Activated CD4-positive, alpha-beta T cell treated with anti-CD3 and anti-CD28 coated beads for 36 hours (primary cell): ENCODE measurements around the gene RAB14. TPM values are rescaled to one million over a fixed set of nuclear protein-coding genes. Genes with fewer than 3 reads are reported as not detected.

Experiments used
- ATAC-seq: fragments of 200-7000 bp; cut with Tn5 transposase; one replicate; pipeline ENCODE4 v1.10.0; 2021; ENCODE audit warnings: mild to moderate bottlenecking, moderate library complexity
- CTCF ChIA-PET: fragments of 350-600 bp; sonication (Branson Sonifier 250); formaldehyde crosslinking; loops from one replicate; lab custom pipeline; 2021; ENCODE audit warnings: antibody characterized with exemption; lab: Charles Lee
- POLR2A ChIA-PET: fragments of 350-600 bp; sonication (Branson Sonifier 250); formaldehyde crosslinking; loops from one replicate; lab custom pipeline; 2021; ENCODE audit warnings: antibody characterized with exemption, inconsistent platforms; lab: Charles Lee
- DNase-seq: peaks from one replicate; pipeline ENCODE4 v3.0.0-alpha.2; 2020
- H3K27ac Mint-ChIP-seq: one replicate; pipeline ENCODE4 v1.8.0; 2021; ENCODE audit warnings: mixed read lengths
- H3K27me3 Mint-ChIP-seq: one replicate; pipeline ENCODE4 v1.8.0; 2021; ENCODE audit warnings: mixed read lengths
- H3K36me3 Mint-ChIP-seq: one replicate; pipeline ENCODE4 v1.8.0; 2021; ENCODE audit warnings: low read depth, mixed read lengths
- H3K4me1 Mint-ChIP-seq: one replicate; pipeline ENCODE4 v1.8.0; 2021; ENCODE audit warnings: mixed read lengths
- H3K4me3 Mint-ChIP-seq: one replicate; pipeline ENCODE4 v1.8.0; 2021; ENCODE audit warnings: mild to moderate bottlenecking, moderate library complexity, mixed read lengths
- H3K9me3 Mint-ChIP-seq: one replicate; pipeline ENCODE4 v1.8.0; 2021; ENCODE audit warnings: low read depth, mixed read lengths
- intact Hi-C, 2 experiments: fragments of 100-400 bp; cut with DNase I in 1 of 2; cut with micrococcal nuclease in 1 of 2; formaldehyde crosslinking; loops; one replicate each; pipeline versions ENCODE4 v1.14.2 to v1.15.1; 2022 to 2024; cut with DNase I, micrococcal nuclease
- total RNA-seq, 2 experiments: library from RNA; stranded (reverse); gene quantifications; one replicate each; pipeline ENCODE4 v1.2.3, GENCODE V29; 2021

Gene RAB14
- total RNA-seq, 2 experiments from 2014 or later, result 52.3 to 54.7 TPM

DNA sequence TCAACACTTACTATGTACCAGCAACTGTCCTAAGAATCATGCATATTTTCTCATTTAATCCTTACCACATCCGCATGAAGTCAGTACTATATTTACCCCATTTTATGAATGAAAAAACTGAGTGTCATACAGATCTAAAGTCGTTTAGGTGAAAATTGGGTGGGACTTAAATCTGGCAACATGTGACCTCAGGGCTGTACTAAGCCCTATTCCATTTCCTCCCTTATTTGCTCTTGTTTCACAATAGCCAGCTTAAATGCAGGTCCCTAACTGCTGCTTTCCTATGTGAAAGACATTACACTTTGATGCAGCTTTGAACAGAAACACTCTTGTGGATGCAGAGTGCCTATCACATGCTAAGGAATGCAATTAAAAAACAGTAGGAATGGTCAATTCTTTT is 2.5 kb upstream of the RAB14 start:
- intact Hi-C loops, result loop anchor here (5.0 kb wide), 2 partner anchors 82 to 412 kb away; partner anchors contain the start of gene FBXW2 (in 1 of the 2)
- no peaks in the 10 kb centered on the region for H3K27me3 Mint-ChIP-seq
- H3K27ac Mint-ChIP-seq, result no peak overlapping the region
- no peak overlapping the region for H3K4me3 Mint-ChIP-seq
- no peaks in the 10 kb centered on the region for H3K36me3 Mint-ChIP-seq
- ATAC-seq, result no peak
- H3K4me1 Mint-ChIP-seq, result peaks cover 32% of the 10 kb centered on the region
- DNase-seq, result no peak
- CTCF ChIA-PET, result interaction anchor here (1.8 kb wide), 1 partner anchor 9 kb away, joined by 6 read pairs; no protein-coding TSS in a partner anchor
- H3K9me3 Mint-ChIP-seq, result no peaks in the 10 kb centered on the region
- POLR2A ChIA-PET, result no interaction called here

DNA sequence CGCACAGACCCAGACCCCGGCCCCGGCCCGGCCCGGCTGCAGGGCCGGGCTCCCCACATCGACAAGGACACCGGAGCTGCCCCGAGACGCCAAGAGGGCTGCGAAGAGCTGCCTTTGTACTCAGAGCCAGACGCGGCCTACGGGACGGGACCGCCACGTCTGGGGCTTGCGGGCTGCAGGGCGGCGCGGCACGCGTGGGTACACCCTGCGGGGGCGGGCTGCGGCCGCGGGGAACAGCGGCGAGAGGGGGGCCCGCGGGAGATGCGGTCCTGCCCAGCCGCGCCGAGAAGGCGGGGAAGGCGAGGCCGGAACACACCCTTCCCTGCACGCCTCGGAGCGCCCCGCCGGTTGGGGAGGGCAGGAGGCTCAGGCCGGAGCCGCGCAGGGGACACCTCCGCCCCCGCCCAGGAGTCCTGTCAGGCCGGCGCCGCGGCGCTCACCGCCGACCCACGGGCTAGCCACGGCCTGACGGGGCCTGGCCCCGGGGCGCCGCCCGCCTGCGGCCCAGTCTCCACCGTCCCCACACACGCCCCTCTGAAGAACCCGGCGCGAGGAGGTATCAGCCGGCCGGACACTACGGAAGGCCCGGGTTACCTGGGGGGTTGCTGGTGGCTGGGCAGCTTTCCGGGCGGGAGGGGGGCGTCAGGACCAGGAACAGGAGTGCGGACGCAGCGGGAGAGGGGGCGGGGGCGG is 478 bp downstream of the RAB14 start:
- peak; percentile 9 for ATAC-seq
- H3K4me1 Mint-ChIP-seq, result peaks cover 40% of the 10 kb centered on the region
- ChIA-PET CTCF (interaction anchor here (0.6 to 5.0 kb wide), 6 partner anchors 12 to 246 kb away, joined by 3 to 41 read pairs (median 3); no protein-coding TSS in a partner anchor), POLR2A (interaction anchor here (0.6 to 1.0 kb wide), 3 partner anchors 12 to 427 kb away, joined by 3 to 5 read pairs (median 4); no protein-coding TSS in a partner anchor)
- intact Hi-C loops, result loop anchor here (1.0 to 5.0 kb wide), 8 partner anchors 8 to 621 kb away; partner anchors contain the start of genes CNTRL (in 2 of the 2), CDK5RAP2 (in 1 of the 2), FBXW2 (in 1 of the 2) and PSMD5 (in 1 of the 2)
- H3K4me3 Mint-ChIP-seq, result peak overlapping the region; percentile 93
- peak overlapping the region; percentile 93 for H3K27ac Mint-ChIP-seq
- no peaks in the 10 kb centered on the region for H3K27me3 Mint-ChIP-seq
- peak; percentile 59 for DNase-seq
- peaks cover 2% of the 10 kb centered on the region for H3K36me3 Mint-ChIP-seq
- no peaks in the 10 kb centered on the region for H3K9me3 Mint-ChIP-seq

DNA sequence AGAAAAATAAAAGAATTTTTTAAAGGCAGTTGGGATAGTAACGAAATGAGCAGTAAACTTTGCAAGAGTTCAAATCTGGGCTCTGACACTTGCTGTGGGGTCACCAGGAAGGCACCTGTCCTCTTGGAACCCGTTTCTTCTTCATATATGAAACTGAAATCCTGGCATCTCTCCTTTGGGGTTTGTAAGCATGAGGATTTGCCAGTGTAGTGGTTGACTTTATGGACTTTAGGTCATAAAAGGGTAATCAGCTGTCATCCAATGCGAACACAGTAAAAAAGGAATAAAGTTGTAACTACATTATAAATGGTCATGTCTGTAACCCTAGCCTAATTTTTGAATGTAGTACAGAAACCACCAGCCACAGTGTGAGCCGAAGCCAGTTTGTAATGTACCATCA is 1.3 kb downstream of the RAB14 start:
- ATAC-seq, result no peak
- Mint-ChIP-seq H3K4me1 (peaks cover 49% of the 10 kb centered on the region), H3K36me3 (peaks cover 2% of the 10 kb centered on the region), H3K27ac (peak overlapping the region; percentile 85), H3K9me3 (no peaks in the 10 kb centered on the region), H3K4me3 (peak overlapping the region; percentile 93), H3K27me3 (no peaks in the 10 kb centered on the region)
- ChIA-PET CTCF (interaction anchor here (1.2 to 5.0 kb wide), 5 partner anchors 12 to 120 kb away, joined by 3 to 41 read pairs (median 12); no protein-coding TSS in a partner anchor), POLR2A (no interaction called here)
- no peak for DNase-seq
- intact Hi-C loops, result loop anchor here (2.0 to 5.0 kb wide), 4 partner anchors 78 to 408 kb away; partner anchors contain the start of genes FBXW2 (in 1 of the 2), PSMD5 (in 1 of the 2) and TRAF1 (in 1 of the 2)

DNA sequence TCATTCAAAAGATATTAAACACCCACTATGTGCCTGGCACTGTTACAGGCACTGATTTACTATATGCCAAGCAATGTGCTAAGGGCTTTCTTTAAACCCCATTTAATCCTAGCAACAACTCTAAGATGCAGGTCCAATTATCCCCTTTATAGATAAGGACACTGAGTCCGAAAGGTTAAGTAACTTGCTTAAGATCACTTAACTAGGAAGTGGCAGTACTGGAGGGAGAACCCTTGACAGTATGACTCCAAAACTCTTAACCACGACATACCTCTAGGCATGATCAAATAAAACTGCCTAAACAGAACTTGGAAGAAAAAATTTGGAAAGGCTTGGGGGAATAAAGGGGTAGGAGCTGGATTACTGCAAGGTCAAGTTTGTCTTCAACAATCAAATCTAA is 1.7 kb downstream of the RAB14 start:
- Mint-ChIP-seq H3K27ac (peak overlapping the region; percentile 32), H3K9me3 (no peaks in the 10 kb centered on the region), H3K4me3 (peak overlapping the region; percentile 93), H3K4me1 (peaks cover 53% of the 10 kb centered on the region), H3K27me3 (no peaks in the 10 kb centered on the region), H3K36me3 (peaks cover 2% of the 10 kb centered on the region)
- ChIA-PET CTCF (interaction anchor here (1.2 to 5.0 kb wide), 5 partner anchors 11 to 121 kb away, joined by 3 to 41 read pairs (median 12); no protein-coding TSS in a partner anchor), POLR2A (interaction anchor here (1.1 kb wide), 1 partner anchor 406 kb away, joined by 8 read pairs; a partner anchor contains a TSS)
- intact Hi-C loops, result loop anchor here (2.0 to 5.0 kb wide), 4 partner anchors 78 to 408 kb away; partner anchors contain the start of genes FBXW2 (in 1 of the 2), PSMD5 (in 1 of the 2) and TRAF1 (in 1 of the 2)
- DNase-seq, result no peak
- ATAC-seq, result no peak

DNA sequence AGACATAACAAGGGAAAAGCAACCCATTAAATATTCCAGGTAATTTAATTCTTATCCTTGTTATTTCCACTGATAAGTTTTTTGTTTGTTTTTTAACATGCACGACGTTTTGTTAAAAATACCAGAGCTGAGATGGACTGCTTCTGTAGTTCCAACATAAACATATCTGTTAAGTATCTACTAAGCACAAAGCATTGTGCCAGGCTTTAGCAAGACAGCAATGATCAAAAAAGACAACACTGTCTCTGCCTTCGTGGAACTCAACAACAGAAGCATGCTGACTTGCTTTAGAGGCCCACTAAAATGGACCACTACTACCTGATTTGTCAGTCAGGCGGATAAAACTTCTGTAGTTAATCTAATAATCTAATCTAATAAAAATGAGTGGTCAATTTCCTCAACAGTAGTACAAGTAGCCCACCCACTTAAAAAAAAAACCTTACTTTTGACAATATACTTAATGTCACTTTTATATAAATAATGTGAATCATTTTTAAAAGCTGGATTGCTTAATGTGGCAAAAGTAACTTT is 3.1 kb downstream of the RAB14 start:
- H3K27ac Mint-ChIP-seq, result peak overlapping the region; percentile 13
- ATAC-seq, result no peak
- no peaks in the 10 kb centered on the region for H3K9me3 Mint-ChIP-seq
- peaks cover 2% of the 10 kb centered on the region for H3K36me3 Mint-ChIP-seq
- intact Hi-C loops, result no loop called here
- ChIA-PET POLR2A (interaction anchor here (1.1 kb wide), 1 partner anchor 405 kb away, joined by 8 read pairs; a partner anchor contains a TSS), CTCF (interaction anchor here (1.0 to 5.0 kb wide), 7 partner anchors 10 to 217 kb away, joined by 3 to 41 read pairs (median 5); no protein-coding TSS in a partner anchor)
- peak overlapping the region; percentile 93 for H3K4me3 Mint-ChIP-seq
- no peaks in the 10 kb centered on the region for H3K27me3 Mint-ChIP-seq
- peaks cover 64% of the 10 kb centered on the region for H3K4me1 Mint-ChIP-seq
- no peak for DNase-seq

DNA sequence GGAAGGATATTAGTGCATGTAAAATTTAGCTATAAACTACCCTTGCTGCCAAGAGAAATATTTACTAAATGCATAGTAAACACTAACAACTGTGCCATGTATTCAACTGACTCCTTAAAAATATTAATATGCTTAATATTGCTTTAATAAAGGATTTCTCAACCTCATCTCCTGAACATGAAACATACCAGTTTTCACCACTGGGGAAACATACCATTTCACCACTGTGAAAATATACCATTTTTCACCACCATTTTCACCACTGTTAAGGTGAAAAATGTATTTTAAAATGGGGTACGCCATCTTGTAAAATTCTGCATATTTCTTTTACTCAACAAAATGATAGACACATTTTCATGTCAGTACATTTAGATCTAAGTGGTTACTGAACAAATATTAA is 4.5 kb downstream of the RAB14 start:
- H3K9me3 Mint-ChIP-seq, result no peaks in the 10 kb centered on the region
- no peak overlapping the region for H3K4me3 Mint-ChIP-seq
- no peak overlapping the region for H3K27ac Mint-ChIP-seq
- no peaks in the 10 kb centered on the region for H3K27me3 Mint-ChIP-seq
- ChIA-PET POLR2A (no interaction called here), CTCF (interaction anchor here (1.0 to 2.3 kb wide), 3 partner anchors 10 to 115 kb away, joined by 5 to 11 read pairs (median 6); no protein-coding TSS in a partner anchor)
- no peak for DNase-seq
- ATAC-seq, result no peak
- peaks cover 2% of the 10 kb centered on the region for H3K36me3 Mint-ChIP-seq
- intact Hi-C loops, result no loop called here
- peaks cover 70% of the 10 kb centered on the region for H3K4me1 Mint-ChIP-seq

DNA sequence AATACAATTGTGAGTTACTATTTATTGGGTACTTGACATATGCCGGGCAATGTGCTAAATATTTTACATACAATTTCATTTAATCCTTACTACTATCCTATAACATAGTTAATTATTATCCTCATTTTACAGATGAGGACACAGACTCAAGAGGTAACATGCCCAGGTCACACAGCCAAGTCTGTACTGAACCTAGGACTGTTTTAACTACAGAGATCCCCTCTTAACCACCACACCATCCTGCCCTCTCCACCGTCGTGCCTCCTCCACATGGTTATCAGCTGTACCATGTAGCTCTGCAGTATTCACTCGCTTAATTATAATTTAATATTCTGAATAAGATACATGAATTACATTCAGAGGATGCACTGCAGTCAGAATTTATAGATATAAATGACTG is 5.3 kb downstream of the RAB14 start:
- H3K9me3 Mint-ChIP-seq, result no peaks in the 10 kb centered on the region
- H3K4me1 Mint-ChIP-seq, result peaks cover 76% of the 10 kb centered on the region
- DNase-seq, result no peak
- peak overlapping the region; percentile 19 for H3K4me3 Mint-ChIP-seq
- peaks cover 3% of the 10 kb centered on the region for H3K36me3 Mint-ChIP-seq
- ATAC-seq, result no peak
- H3K27me3 Mint-ChIP-seq, result no peaks in the 10 kb centered on the region
- intact Hi-C loops, result no loop called here
- H3K27ac Mint-ChIP-seq, result peak overlapping the region; percentile 25
- POLR2A ChIA-PET, result no interaction called here
- CTCF ChIA-PET, result interaction anchor here (1.0 to 2.3 kb wide), 3 partner anchors 9 to 115 kb away, joined by 5 to 11 read pairs (median 6); no protein-coding TSS in a partner anchor

DNA sequence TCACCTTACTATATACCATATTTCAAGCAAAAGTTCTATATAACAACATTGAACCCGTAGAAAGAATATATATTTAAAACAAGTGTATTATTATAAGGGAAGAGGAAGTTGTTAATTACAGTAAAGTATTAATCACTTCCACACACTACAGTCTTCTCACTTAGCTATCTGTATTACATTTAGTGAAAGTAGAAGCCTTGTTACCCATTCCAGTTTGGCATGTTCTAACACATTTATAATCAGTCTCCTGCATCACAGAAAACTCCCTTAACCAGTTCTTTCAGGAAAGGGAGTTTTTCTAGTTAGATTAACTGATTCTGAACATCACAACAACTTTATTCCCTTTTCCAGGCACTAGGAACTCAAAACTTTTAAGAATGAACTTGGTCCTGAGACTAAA is 6.9 kb downstream of the RAB14 start:
- CTCF ChIA-PET, result interaction anchor here (1.1 to 1.9 kb wide), 3 partner anchors 8 to 25 kb away, joined by 3 to 7 read pairs (median 4); no protein-coding TSS in a partner anchor
- DNase-seq (no peak), ATAC-seq (peak; percentile 45)
- intact Hi-C loops, result loop anchor here in 1 of 2 experiments (5.0 kb wide), 1 partner anchor 37 kb away; no protein-coding TSS in a partner anchor
- H3K27me3 Mint-ChIP-seq, result no peaks in the 10 kb centered on the region
- peaks cover 86% of the 10 kb centered on the region for H3K4me1 Mint-ChIP-seq
- H3K36me3 Mint-ChIP-seq, result peaks cover 11% of the 10 kb centered on the region
- H3K9me3 Mint-ChIP-seq, result no peaks in the 10 kb centered on the region
- POLR2A ChIA-PET, result no interaction called here
- H3K27ac Mint-ChIP-seq, result peak overlapping the region; percentile 85
- H3K4me3 Mint-ChIP-seq, result peak overlapping the region; percentile 41

DNA sequence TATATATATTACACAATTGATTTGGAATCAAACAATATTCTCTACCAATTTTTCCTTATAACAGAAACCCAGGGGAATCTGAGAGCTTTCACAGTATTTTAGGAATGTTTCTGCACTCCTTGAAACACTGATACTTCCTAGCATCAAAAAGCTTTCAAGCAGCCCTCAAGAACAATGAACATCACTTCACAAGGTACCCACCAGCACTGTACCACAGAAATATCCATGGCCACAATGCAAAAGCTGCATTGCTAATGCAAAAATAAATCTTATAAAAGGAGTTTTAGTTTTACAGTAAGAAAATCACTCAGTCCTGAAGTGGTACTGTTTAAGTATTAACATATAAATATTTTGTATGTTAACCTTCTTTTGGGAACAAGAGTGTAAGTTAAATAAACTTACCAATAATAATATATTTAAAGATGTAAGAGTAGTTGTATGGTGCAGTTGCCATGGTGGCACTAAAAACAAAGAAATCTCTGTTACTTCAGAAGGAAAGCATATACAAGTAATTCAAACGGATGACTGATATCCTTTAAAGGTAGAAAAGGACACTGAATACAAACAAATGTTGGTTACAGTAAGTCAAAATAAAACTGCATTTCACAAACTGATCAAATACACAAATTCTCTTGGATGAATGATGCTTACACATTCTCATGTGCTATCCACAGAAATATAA is 8.6 kb downstream of the RAB14 start:
- Mint-ChIP-seq H3K27me3 (no peaks in the 10 kb centered on the region), H3K4me3 (no peak overlapping the region), H3K36me3 (peaks cover 19% of the 10 kb centered on the region), H3K9me3 (no peaks in the 10 kb centered on the region), H3K4me1 (peaks cover 83% of the 10 kb centered on the region), H3K27ac (no peak overlapping the region)
- intact Hi-C loops, result loop anchor here (1.0 to 5.0 kb wide), 2 partner anchors 8 to 36 kb away; partner anchors contain the start of gene RAB14 (in 1 of the 2)
- ATAC-seq (no peak), DNase-seq (no peak)
- POLR2A ChIA-PET, result no interaction called here
- CTCF ChIA-PET, result interaction anchor here (0.8 to 1.3 kb wide), 3 partner anchors 13 to 24 kb away, joined by 3 read pairs; no protein-coding TSS in a partner anchor

DNA sequence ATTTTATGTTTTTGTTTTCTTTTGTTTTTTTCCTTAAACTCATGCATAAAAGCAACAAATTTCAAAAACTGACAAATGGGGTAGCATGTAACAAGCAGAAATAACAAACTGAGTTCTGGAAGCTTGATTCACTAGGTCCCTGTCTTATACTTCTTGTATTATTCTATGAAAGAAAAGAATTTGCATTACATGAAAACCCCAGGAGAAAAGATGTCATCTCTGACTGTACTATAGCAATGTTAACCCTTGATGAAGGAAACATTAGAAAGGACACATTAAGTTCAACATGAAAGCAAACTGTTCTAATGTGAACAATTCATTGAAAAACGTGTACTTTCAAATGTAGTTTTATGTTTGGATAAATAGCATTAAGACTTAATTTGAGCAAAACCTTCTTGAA is 9.2 kb downstream of the RAB14 start:
- peak; percentile 49 for ATAC-seq
- intact Hi-C loops, result loop anchor here in 1 of 2 experiments (5.0 kb wide), 1 partner anchor 35 kb away; no protein-coding TSS in a partner anchor
- Mint-ChIP-seq H3K36me3 (peaks cover 22% of the 10 kb centered on the region), H3K27me3 (no peaks in the 10 kb centered on the region), H3K4me3 (no peak overlapping the region), H3K9me3 (no peaks in the 10 kb centered on the region), H3K4me1 (peaks cover 82% of the 10 kb centered on the region), H3K27ac (peak overlapping the region; percentile 31)
- POLR2A ChIA-PET, result no interaction called here
- CTCF ChIA-PET, result interaction anchor here (0.8 to 1.3 kb wide), 3 partner anchors 12 to 23 kb away, joined by 3 read pairs; no protein-coding TSS in a partner anchor
- no peak for DNase-seq
